ENCODE data around the gene ZNF554. TPM values are rescaled to one million over a fixed set of nuclear protein-coding genes. Genes with fewer than 3 reads are reported as not detected.

ZNF554 gene
- total and polyA plus RNA-seq, 9 donors, result 4.9 to 10.5 (median 7.2) TPM

- Histone ChIP-seq H3K4me3 (no peak overlapping the region), H3K27me3 (no peaks in the 10 kb centered on the region), H3K36me3 (no peaks in the 10 kb centered on the region), H3K27ac (no peak overlapping the region), H3K9me3 (no peaks in the 10 kb centered on the region), H3K4me1 (ENCODE audit: insufficient read depth) (no peaks in the 10 kb centered on the region)
- DNase-seq, result no peak
- intact Hi-C loops (cut with DNase I), result no loop called here
- TF ChIP-seq CTCF (IDR thresholded peaks at IDR 0.05), result no peak
- no peak for TF ChIP-seq EP300 (IDR thresholded peaks at IDR 0.05)
- TF ChIP-seq POLR2A (IDR thresholded peaks at IDR 0.05), result no peak
- WGBS, 3 donors, result 92 to 94% (median 93%) methylated on average over 41 of the region's 41 CpGs
These were observed 20.2 kb upstream of the ZNF554 start for GRCh38 chr19:2799273-2800020.

GRCh38 chr19:2800506-2800905 is 19.2 kb upstream of the ZNF554 start:
- Histone ChIP-seq H3K36me3 (no peaks in the 10 kb centered on the region), H3K27ac (no peak overlapping the region), H3K9me3 (no peaks in the 10 kb centered on the region), H3K27me3 (no peaks in the 10 kb centered on the region), H3K4me3 (no peak overlapping the region), H3K4me1 (ENCODE audit: insufficient read depth) (no peaks in the 10 kb centered on the region)
- no peak for DNase-seq
- WGBS, 3 donors, result 88 to 93% (median 91%) methylated on average over 21 to 22 of the region's 22 CpGs
- TF ChIP-seq CTCF (IDR thresholded peaks at IDR 0.05) (no peak), POLR2A (IDR thresholded peaks at IDR 0.05) (no peak), EP300 (IDR thresholded peaks at IDR 0.05) (no peak)
- intact Hi-C loops (cut with DNase I), result no loop called here

- H3K4me3 ChIP-seq, result no peak overlapping the region
- no peaks in the 10 kb centered on the region for H3K4me1 ChIP-seq (ENCODE audit: insufficient read depth)
- H3K27me3 ChIP-seq, result no peaks in the 10 kb centered on the region
- no peak for DNase-seq
- H3K27ac ChIP-seq, result no peak overlapping the region
- intact Hi-C loops (cut with DNase I), result no loop called here
- no peaks in the 10 kb centered on the region for H3K36me3 ChIP-seq
- no peaks in the 10 kb centered on the region for H3K9me3 ChIP-seq
- TF ChIP-seq CTCF (IDR thresholded peaks at IDR 0.05), result no peak
- no peak for TF ChIP-seq EP300 (IDR thresholded peaks at IDR 0.05)
- TF ChIP-seq POLR2A (IDR thresholded peaks at IDR 0.05), result no peak
- WGBS, 3 donors, result 93 to 96% (median 94%) methylated on average over 17 of the region's 17 CpGs
These were observed 16.8 kb upstream of the ZNF554 start for GRCh38 chr19:2802826-2803225.

- H3K36me3 ChIP-seq, result no peaks in the 10 kb centered on the region
- no peak overlapping the region for H3K27ac ChIP-seq
- DNase-seq, result no peak
- intact Hi-C loops (cut with DNase I), result no loop called here
- no peaks in the 10 kb centered on the region for H3K4me1 ChIP-seq (ENCODE audit: insufficient read depth)
- no peaks in the 10 kb centered on the region for H3K27me3 ChIP-seq
- WGBS, 3 donors, result 91 to 93% (median 91%) methylated on average over 29 of the region's 29 CpGs
- H3K9me3 ChIP-seq, result no peaks in the 10 kb centered on the region
- no peak for TF ChIP-seq CTCF (IDR thresholded peaks at IDR 0.05)
- TF ChIP-seq EP300 (IDR thresholded peaks at IDR 0.05), result no peak
- TF ChIP-seq POLR2A (IDR thresholded peaks at IDR 0.05), result no peak
- H3K4me3 ChIP-seq, result no peak overlapping the region
These were observed 16.0 kb upstream of the ZNF554 start for GRCh38 chr19:2803486-2804155.
